SK-N-SH treated with all-trans-retinoic acid at 6 μM for 48 hours (cell line): Measurements from ENCODE around the gene RXRA.

Experiments used
- BACH2 ChIP-seq: fragments of 250-450 bp; sonication (Bioruptor Pico); IDR thresholded peaks from 2 replicates; pipeline ENCODE4 v1.9.0; 2021; ENCODE audit warnings: mild to moderate bottlenecking, borderline replicate concordance
- CSDC2 ChIP-seq: fragments of 250-450 bp; sonication (Bioruptor Pico); IDR thresholded peaks from 2 replicates; pipeline ENCODE4 v1.5.0; 2020; ENCODE audit warnings: mild to moderate bottlenecking, moderate library complexity
- ESRRG ChIP-seq: fragments of 250-450 bp; sonication (Bioruptor Pico); IDR thresholded peaks from 2 replicates; pipeline ENCODE4 v1.6.1; 2021; ENCODE audit warnings: mild to moderate bottlenecking
- GLIS3 ChIP-seq: fragments of 250-450 bp; sonication (Bioruptor Pico); IDR thresholded peaks from 2 replicates; pipeline ENCODE4 v1.5.0; 2020; ENCODE audit warnings: mild to moderate bottlenecking, moderate library complexity
- ISL1 ChIP-seq: fragments of 250-450 bp; sonication (Bioruptor Pico); IDR thresholded peaks from 2 replicates; pipeline ENCODE4 v2.1.2; 2022; ENCODE audit warnings: mild to moderate bottlenecking, moderate library complexity
- OSR1 ChIP-seq: fragments of 250-450 bp; sonication (Bioruptor Pico); IDR thresholded peaks from 2 replicates; pipeline ENCODE4 v1.8.0; 2022; ENCODE audit warnings: moderate library complexity, mild to moderate bottlenecking, inconsistent platforms
- PATZ1 ChIP-seq: fragments of 250-450 bp; sonication (Bioruptor Pico); IDR thresholded peaks from 2 replicates; pipeline ENCODE4 v1.8.0; 2020; ENCODE audit warnings: mild to moderate bottlenecking, moderate library complexity, borderline replicate concordance
- RARB ChIP-seq: fragments of 250-450 bp; sonication (Bioruptor Pico); IDR thresholded peaks from 2 replicates; pipeline ENCODE4 v1.8.0; 2021; ENCODE audit warnings: mild to moderate bottlenecking, moderate library complexity
- SNAI2 ChIP-seq: fragments of 250-450 bp; sonication (Bioruptor Pico); IDR thresholded peaks from 2 replicates; pipeline ENCODE4 v1.5.0; 2020; ENCODE audit warnings: mild to moderate bottlenecking, moderate library complexity
- TCF4 ChIP-seq: fragments of 250-450 bp; sonication (Bioruptor Pico); IDR thresholded peaks from 2 replicates; pipeline ENCODE4 v1.8.0; 2021; ENCODE audit warnings: mild to moderate bottlenecking, moderate library complexity, borderline replicate concordance
- TOX ChIP-seq: fragments of 250-450 bp; sonication (Bioruptor Pico); IDR thresholded peaks from 2 replicates; pipeline ENCODE4 v1.8.0; 2021; ENCODE audit warnings: mild to moderate bottlenecking, moderate library complexity, borderline replicate concordance
- TSHZ2 ChIP-seq: fragments of 250-450 bp; sonication (Bioruptor Pico); IDR thresholded peaks from 2 replicates; pipeline ENCODE4 v1.5.0; 2020; ENCODE audit warnings: mild to moderate bottlenecking, moderate library complexity
- ZFP3 ChIP-seq: fragments of 250-450 bp; sonication (Bioruptor Pico); IDR thresholded peaks from 2 replicates; pipeline ENCODE4 v1.5.0; 2020; ENCODE audit warnings: mild to moderate bottlenecking, moderate library complexity

GRCh38 chr9:134379831-134380365, 53.6 kb downstream of the RXRA start:
- no peak for TF ChIP-seq OSR1 (CRISPR knock-in tag)
- TF ChIP-seq BACH2 (CRISPR knock-in tag): no peak
- no peak for TF ChIP-seq SNAI2 (CRISPR knock-in tag)
- TF ChIP-seq ZFP3 (CRISPR knock-in tag): no peak
- no peak for TF ChIP-seq CSDC2 (CRISPR knock-in tag)
- no peak for TF ChIP-seq PATZ1
- TF ChIP-seq TOX: no peak
- no peak for TF ChIP-seq ISL1 (CRISPR knock-in tag)
- no peak for TF ChIP-seq TSHZ2
- no peak for TF ChIP-seq RARB (CRISPR knock-in tag)
- TF ChIP-seq ESRRG (CRISPR knock-in tag): no peak
- TF ChIP-seq TCF4 (CRISPR knock-in tag): no peak
- TF ChIP-seq GLIS3: no peak
